ENCODE measurements around the gene ZFHX2.
"Not testable (repeated sequence)": the region's sequence is repeated elsewhere in the genome, so short reads cannot be mapped to it uniquely, and the experiment has no call there.

Gene ZFHX2

GRCh38 chr14:23551266-23552028, at the start of gene ZFHX2:
TSS of gene ZFHX2 (minus strand) at chr14:23551765. CDS start at chr14:23535325, 16,440 bp downstream.
- in situ Hi-C loops (cut with MboI; ENCODE audit: low sequenced_read_pairs) = no loop called here

GRCh38 chr14:23600806-23601205, 49.2 kb upstream of the ZFHX2 start:
- in situ Hi-C loops (cut with MboI; ENCODE audit: low sequenced_read_pairs) = no loop called here

GRCh38 chr14:23600322-23600707, 48.8 kb upstream of the ZFHX2 start:
- in situ Hi-C loops (cut with MboI; ENCODE audit: low sequenced_read_pairs) = no loop called here

- in situ Hi-C loops (cut with MboI; ENCODE audit: low sequenced_read_pairs) = not testable (repeated sequence)
Observed at GRCh38 chr14:23594191-23594590, 42.6 kb upstream of the ZFHX2 start.

- in situ Hi-C loops (cut with MboI; ENCODE audit: low sequenced_read_pairs) = no loop called here
Observed at GRCh38 chr14:23590198-23590597, 38.6 kb upstream of the ZFHX2 start.

GRCh38 chr14:23589606-23590005, 38.0 kb upstream of the ZFHX2 start:
- in situ Hi-C loops (cut with MboI; ENCODE audit: low sequenced_read_pairs) = no loop called here

- in situ Hi-C loops (cut with MboI; ENCODE audit: low sequenced_read_pairs) = no loop called here
Observed at GRCh38 chr14:23588884-23589598, 37.5 kb upstream of the ZFHX2 start.

GRCh38 chr14:23584527-23585203, 33.1 kb upstream of the ZFHX2 start:
- in situ Hi-C loops (cut with MboI; ENCODE audit: low sequenced_read_pairs) = not testable (repeated sequence)

GRCh38 chr14:23583761-23584526, 32.4 kb upstream of the ZFHX2 start:
- in situ Hi-C loops (cut with MboI; ENCODE audit: low sequenced_read_pairs) = not testable (repeated sequence)

GRCh38 chr14:23582906-23583760, 31.6 kb upstream of the ZFHX2 start:
- in situ Hi-C loops (cut with MboI; ENCODE audit: low sequenced_read_pairs) = no loop called here

- in situ Hi-C loops (cut with MboI; ENCODE audit: low sequenced_read_pairs) = no loop called here
Observed at GRCh38 chr14:23580948-23581281, 29.4 kb upstream of the ZFHX2 start.

GRCh38 chr14:23580152-23580926, 28.8 kb upstream of the ZFHX2 start:
- in situ Hi-C loops (cut with MboI; ENCODE audit: low sequenced_read_pairs) = no loop called here

GRCh38 chr14:23579739-23580138, 28.2 kb upstream of the ZFHX2 start:
- in situ Hi-C loops (cut with MboI; ENCODE audit: low sequenced_read_pairs) = no loop called here

- in situ Hi-C loops (cut with MboI; ENCODE audit: low sequenced_read_pairs) = no loop called here
Observed at GRCh38 chr14:23579311-23579630, 27.7 kb upstream of the ZFHX2 start.

- in situ Hi-C loops (cut with MboI; ENCODE audit: low sequenced_read_pairs) = no loop called here
Observed at GRCh38 chr14:23578560-23579310, 27.2 kb upstream of the ZFHX2 start, which contains the start of gene JPH4. TSS of gene JPH4 (minus strand) at chr14:23578790. CDS start at chr14:23577453, 1,337 bp downstream.

GRCh38 chr14:23577710-23578392, 26.3 kb upstream of the ZFHX2 start:
- in situ Hi-C loops (cut with MboI; ENCODE audit: low sequenced_read_pairs) = no loop called here

- in situ Hi-C loops (cut with MboI; ENCODE audit: low sequenced_read_pairs) = no loop called here
Observed at GRCh38 chr14:23577004-23577681, 25.6 kb upstream of the ZFHX2 start.
